ENCODE results near the gene SEMA3E.
"Not testable (repeated sequence)": the region's sequence is repeated elsewhere in the genome, so short reads cannot be mapped to it uniquely, and the experiment has no call there.

SEMA3E gene

GRCh38 chr7:83552556-83552955, 96.4 kb downstream of the SEMA3E start:
- DNase-seq: not testable (repeated sequence)

GRCh38 chr7:83550100-83550499, 98.8 kb downstream of the SEMA3E start:
- DNase-seq: no peak

GRCh38 chr7:83548250-83548649, 100.7 kb downstream of the SEMA3E start:
- no peak for DNase-seq

GRCh38 chr7:83547526-83547925, 101.4 kb downstream of the SEMA3E start:
- no peak for DNase-seq

GRCh38 chr7:83546586-83546985, 102.4 kb downstream of the SEMA3E start:
- DNase-seq: no peak

GRCh38 chr7:83541187-83541960, 107.6 kb downstream of the SEMA3E start:
- no peak for DNase-seq

GRCh38 chr7:83534488-83534887, 114.5 kb downstream of the SEMA3E start:
- no peak for DNase-seq

GRCh38 chr7:83532219-83532618, 116.7 kb downstream of the SEMA3E start:
- DNase-seq: no peak

GRCh38 chr7:83531766-83532165, 117.2 kb downstream of the SEMA3E start:
- no peak for DNase-seq

GRCh38 chr7:83528925-83529423, 120.0 kb downstream of the SEMA3E start:
- DNase-seq: no peak

- no peak for DNase-seq
These were observed 124.5 kb downstream of the SEMA3E start for GRCh38 chr7:83524277-83525075.

GRCh38 chr7:83520726-83521125, 128.2 kb downstream of the SEMA3E start:
- DNase-seq: no peak

- DNase-seq: no peak
These were observed 129.7 kb downstream of the SEMA3E start for GRCh38 chr7:83519240-83519639.

- no peak for DNase-seq
These were observed 131.8 kb downstream of the SEMA3E start for GRCh38 chr7:83517035-83517700.

GRCh38 chr7:83514977-83515376, 134.0 kb downstream of the SEMA3E start:
- no peak for DNase-seq

GRCh38 chr7:83509255-83510021, 139.5 kb downstream of the SEMA3E start:
- no peak for DNase-seq

GRCh38 chr7:83504330-83504729, 144.6 kb downstream of the SEMA3E start:
- no peak for DNase-seq

- no peak for DNase-seq
These were observed 146.3 kb downstream of the SEMA3E start for GRCh38 chr7:83502636-83503035.

- no peak for DNase-seq
These were observed 154.3 kb downstream of the SEMA3E start for GRCh38 chr7:83494683-83495082.

- no peak for DNase-seq
These were observed 156.1 kb downstream of the SEMA3E start for GRCh38 chr7:83492802-83493201.

- DNase-seq: no peak
These were observed 161.1 kb downstream of the SEMA3E start for GRCh38 chr7:83487801-83488200.

- DNase-seq: no peak
These were observed 162.0 kb downstream of the SEMA3E start for GRCh38 chr7:83486957-83487356.

- no peak for DNase-seq
These were observed 162.4 kb downstream of the SEMA3E start for GRCh38 chr7:83486536-83486935.

Data from effector CD8-positive, alpha-beta T cell (primary cell).